Measurements from ENCODE around the gene ABCA7. TPM values are rescaled to one million over a fixed set of nuclear protein-coding genes. Genes with fewer than 3 reads are reported as not detected.

ABCA7 gene
- total and polyA plus RNA-seq, 2 of the 13 experiments (the other 11 are each of a cell fraction or from before 2014, with no cell fraction given): 4.4 to 32.4 TPM

- peak; percentile 47; the same call in 1 of the 2 replicates for TF ChIP-seq ZBTB33 (CRISPR knock-in tag; IDR thresholded peaks at IDR 0.05)
- peak; percentile 47; the same call in 1 of the 2 replicates for TF ChIP-seq FOSL2 (CRISPR knock-in tag; IDR thresholded peaks at IDR 0.05)
- no peak for TF ChIP-seq BRF2 (CRISPR knock-in tag; IDR thresholded peaks at IDR 0.05)
These were observed 23.2 kb upstream of the ABCA7 start (continued) for GRCh38 chr19:1016647-1017114.

- WGBS (ENCODE audit: low lambda C conversion rate): 70% methylated on average over 22 of the region's 24 CpGs
- intact Hi-C loops (cut with micrococcal nuclease; ENCODE audit: unreplicated experiment): no loop called here
- H3K9me3 ChIP-seq (ENCODE audit: low read length): no peaks in the 10 kb centered on the region
- CTCF ChIA-PET (ENCODE audit: low intra/inter-chr PET ratio, low total read pairs): no interaction called here
- no peak overlapping the region for H2AFZ ChIP-seq (ENCODE audit: low read length)
- H3K4me2 ChIP-seq (ENCODE audit: low read depth, low read length): peak overlapping the region; percentile 93
- no peaks in the 10 kb centered on the region for H3K27me3 ChIP-seq (ENCODE audit: control insufficient read depth in 1 of 2, insufficient read depth in 2 of 2, low read length in 2 of 2)
- BruUV-seq (replicated peaks): no TSS peak
- peak overlapping the region in 1 of 3 experiments; percentile 46; a peak in 2 of 6 replicates for H3K4me3 ChIP-seq (replicated peaks in 1 of 3; ENCODE audit: insufficient read depth in 1 of 3, low read depth in 2 of 3, low read length in 3 of 3)
- no peak for ATAC-seq
- DNase-seq (ENCODE audit: low spot score): no peak
- FAIRE-seq: no peak
- in situ Hi-C loops (cut with HindIII; ENCODE audit: extremely low pct_ligation_motif_present, low pct_unique_long_range_greater_than_20kb): no loop called here
- POLR2A ChIA-PET: no interaction called here
- peak overlapping the region; percentile 40; the same call in 1 of the 2 replicates for H3K9ac ChIP-seq (ENCODE audit: insufficient read depth, low read depth, low read length)
- H3K79me2 ChIP-seq (ENCODE audit: insufficient read depth, low read length): peaks cover 58% of the 10 kb centered on the region
- H4K20me1 ChIP-seq (ENCODE audit: insufficient read depth, low read length): peaks cover 27% of the 10 kb centered on the region
- H3K36me3 ChIP-seq (replicated peaks in 1 of 2; ENCODE audit: control insufficient read depth in 1 of 2, insufficient read depth in 2 of 2, low read length in 2 of 2): peaks cover 14 to 18% of the 10 kb centered on the region in 2 experiments; a peak in 3 of 5 replicates
- peaks cover 44% of the 10 kb centered on the region for H3K4me1 ChIP-seq (ENCODE audit: insufficient read depth, low read length)
- peak overlapping the region; percentile 31 for H3K27ac ChIP-seq (ENCODE audit: extremely low read length, insufficient read depth, low read length)
- TF ChIP-seq NR2C2 (CRISPR knock-in tag; IDR thresholded peaks at IDR 0.05; ENCODE audit: borderline replicate concordance) (no peak), HOMEZ (CRISPR knock-in tag; IDR thresholded peaks at IDR 0.05; ENCODE audit: low read depth) (no peak), SP4 (CRISPR knock-in tag; IDR thresholded peaks at IDR 0.05) (peak; percentile 26; the same call in 1 of the 2 replicates), NR2F6 (IDR thresholded peaks at IDR 0.05) (no peak), NR2F6 (CRISPR knock-in tag; IDR thresholded peaks at IDR 0.05) (no peak), ZBTB49 (CRISPR knock-in tag; IDR thresholded peaks at IDR 0.05; ENCODE audit: borderline replicate concordance) (no peak), ZNF770 (CRISPR knock-in tag; IDR thresholded peaks at IDR 0.05) (no peak), ZNF841 (CRISPR knock-in tag; IDR thresholded peaks at IDR 0.05; ENCODE audit: borderline replicate concordance) (no peak), ERF (CRISPR knock-in tag; IDR thresholded peaks at IDR 0.05) (no peak), MLLT10 (CRISPR knock-in tag; IDR thresholded peaks at IDR 0.05) (no peak)
These were observed 22.6 kb upstream of the ABCA7 start for GRCh38 chr19:1017115-1017905.

Measured in HepG2 (cell line).